Trophoblast cell (in vitro differentiated cells and primary cell): Measurements from ENCODE around the gene COLEC11.

Source experiments
- DNase-seq, 2 donors: peaks; one replicate each; pipeline ENCODE4 v3.0.0-alpha.2; 2016
- H2AFZ ChIP-seq: 2 replicates; pipeline ENCODE4 v1.6.1; 2013; ENCODE audit warnings: low read length, moderate library complexity, mild to moderate bottlenecking; ENCODE audit not compliant: insufficient read depth, poor library complexity
- H2AK5ac ChIP-seq: 2 replicates; pipeline ENCODE4 v1.6.1; 2013; ENCODE audit warnings: mild to moderate bottlenecking, low read length
- H2BK120ac ChIP-seq: 2 replicates; pipeline ENCODE4 v1.6.1; 2013; ENCODE audit warnings: low read length, mild to moderate bottlenecking, moderate library complexity; ENCODE audit not compliant: insufficient read depth, poor library complexity
- H2BK12ac ChIP-seq: 2 replicates; pipeline ENCODE4 v1.6.1; 2013; ENCODE audit warnings: mild to moderate bottlenecking, low read length, moderate library complexity
- H2BK5ac ChIP-seq: 2 replicates; pipeline ENCODE4 v1.6.1; 2013; ENCODE audit warnings: low read length, low read depth, moderate library complexity, mild to moderate bottlenecking; ENCODE audit not compliant: poor library complexity
- H3K14ac ChIP-seq: 2 replicates; pipeline ENCODE4 v1.6.1; 2013; ENCODE audit warnings: mild to moderate bottlenecking, low read length
- H3K18ac ChIP-seq: 2 replicates; pipeline ENCODE4 v1.6.1; 2013; ENCODE audit warnings: mild to moderate bottlenecking, low read length
- H3K23ac ChIP-seq: 2 replicates; pipeline ENCODE4 v1.6.1; 2013; ENCODE audit warnings: low read length
- H3K27ac ChIP-seq: 2 replicates; pipeline ENCODE4 v1.5.1; 2013; ENCODE audit warnings: low read depth, mild to moderate bottlenecking, inconsistent platforms, low read length, moderate library complexity
- H3K27me3 ChIP-seq: 2 replicates; pipeline ENCODE4 v1.6.1; 2013; ENCODE audit warnings: inconsistent platforms, mild to moderate bottlenecking, low read length, moderate library complexity; ENCODE audit not compliant: insufficient read depth
- H3K36me3 ChIP-seq, 2 experiments: 1 replicate in 1 of 2; 2 replicates in 1 of 2; pipeline ENCODE4 v1.6.1; 2013; ENCODE audit warnings: low read length in 2 of 2, mild to moderate bottlenecking in 2 of 2, moderate library complexity in 1 of 2; ENCODE audit not compliant: insufficient read depth in 2 of 2, control insufficient read depth in 1 of 2
- H3K4ac ChIP-seq: 2 replicates; pipeline ENCODE4 v1.6.1; 2013; ENCODE audit warnings: low read depth, mild to moderate bottlenecking, low read length, moderate library complexity
- H3K4me1 ChIP-seq, 2 experiments: 1 replicate in 1 of 2; 2 replicates in 1 of 2; pipeline ENCODE4 v1.6.1; 2013; ENCODE audit warnings: low read length in 2 of 2, mild to moderate bottlenecking in 2 of 2, moderate library complexity in 1 of 2; ENCODE audit not compliant: insufficient read depth in 2 of 2, control insufficient read depth in 1 of 2
- H3K4me2 ChIP-seq: 2 replicates; pipeline ENCODE4 v1.6.1; 2013; ENCODE audit warnings: inconsistent platforms, mild to moderate bottlenecking, low read length, moderate library complexity
- H3K4me3 ChIP-seq: 2 replicates; pipeline ENCODE4 v1.5.1; 2013; ENCODE audit warnings: mild to moderate bottlenecking, low read depth, low read length, inconsistent platforms
- H3K79me1 ChIP-seq: one replicate; pipeline ENCODE4 v1.6.1; 2013; ENCODE audit warnings: low read length
- H3K79me2 ChIP-seq: 2 replicates; pipeline ENCODE4 v1.6.1; 2013; ENCODE audit warnings: low read length, mild to moderate bottlenecking; ENCODE audit not compliant: control insufficient read depth, insufficient read depth, poor library complexity
- H3K9ac ChIP-seq: 2 replicates; pipeline ENCODE4 v1.6.1; 2013; ENCODE audit warnings: mild to moderate bottlenecking, low read length
- H3K9me3 ChIP-seq: 2 replicates; pipeline ENCODE4 v1.6.1; 2013; ENCODE audit warnings: low read depth, mild to moderate bottlenecking, control low read depth, inconsistent platforms, low read length; ENCODE audit not compliant: insufficient read depth
- H4K12ac ChIP-seq: 2 replicates; pipeline ENCODE4 v1.6.1; 2013; ENCODE audit warnings: low read depth, mild to moderate bottlenecking, low read length, moderate library complexity
- H4K8ac ChIP-seq: 2 replicates; pipeline ENCODE4 v1.6.1; 2013; ENCODE audit warnings: low read depth, mild to moderate bottlenecking, low read length, moderate library complexity
- H4K91ac ChIP-seq: one replicate; pipeline ENCODE4 v1.6.1; 2013; ENCODE audit warnings: low read depth, mild to moderate bottlenecking, low read length, moderate library complexity
- WGBS: extraction: QIAGEN DNeasy Blood & Tissue Kit; methylation state at CpG from one replicate; pipeline ENCODE4 v1.1.7; 2013; ENCODE audit warnings: missing lambda C conversion rate; ENCODE audit not compliant: insufficient read length, insufficient coverage; ENCODE audit errors: extremely low coverage; 5-methylcytosine and 5-hydroxymethylcytosine counted together

COLEC11 gene

DNA sequence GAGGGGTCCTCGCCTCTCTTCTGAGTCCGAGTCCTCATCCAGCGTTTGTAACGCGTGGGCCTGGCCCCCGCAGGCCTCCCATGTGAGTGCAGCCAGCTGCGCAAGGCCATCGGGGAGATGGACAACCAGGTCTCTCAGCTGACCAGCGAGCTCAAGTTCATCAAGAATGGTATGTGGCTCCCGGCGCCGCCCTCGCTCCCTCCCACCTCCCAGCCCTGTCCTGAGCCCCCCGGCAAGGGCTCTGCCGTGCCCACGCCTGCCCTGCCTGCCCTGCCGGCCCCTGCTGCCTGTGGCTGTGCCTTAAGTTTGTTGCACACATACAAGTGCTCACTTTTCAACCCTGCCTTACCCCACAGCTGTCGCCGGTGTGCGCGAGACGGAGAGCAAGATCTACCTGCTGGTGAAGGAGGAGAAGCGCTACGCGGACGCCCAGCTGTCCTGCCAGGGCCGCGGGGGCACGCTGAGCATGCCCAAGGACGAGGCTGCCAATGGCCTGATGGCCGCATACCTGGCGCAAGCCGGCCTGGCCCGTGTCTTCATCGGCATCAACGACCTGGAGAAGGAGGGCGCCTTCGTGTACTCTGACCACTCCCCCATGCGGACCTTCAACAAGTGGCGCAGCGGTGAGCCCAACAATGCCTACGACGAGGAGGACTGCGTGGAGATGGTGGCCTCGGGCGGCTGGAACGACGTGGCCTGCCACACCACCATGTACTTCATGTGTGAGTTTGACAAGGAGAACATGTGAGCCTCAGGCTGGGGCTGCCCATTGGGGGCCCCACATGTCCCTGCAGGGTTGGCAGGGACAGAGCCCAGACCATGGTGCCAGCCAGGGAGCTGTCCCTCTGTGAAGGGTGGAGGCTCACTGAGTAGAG, 48.7 kb downstream of the COLEC11 start:
- H3K9me3 ChIP-seq: no peaks in the 10 kb centered on the region
- no peak overlapping the region for H3K23ac ChIP-seq
- H3K79me2 ChIP-seq: no peaks in the 10 kb centered on the region
- no peak overlapping the region for H2BK5ac ChIP-seq
- H3K27me3 ChIP-seq: no peaks in the 10 kb centered on the region
- no peak overlapping the region for H3K4me2 ChIP-seq
- DNase-seq: no peak
- H3K9ac ChIP-seq: no peak overlapping the region
- H2BK12ac ChIP-seq: no peak overlapping the region
- H3K36me3 ChIP-seq: no peaks in the 10 kb centered on the region
- no peak overlapping the region for H2BK120ac ChIP-seq
- H3K79me1 ChIP-seq: no peaks in the 10 kb centered on the region
- H2AK5ac ChIP-seq: no peak overlapping the region
- no peak overlapping the region for H3K18ac ChIP-seq
- H3K4me3 ChIP-seq: no peak overlapping the region
- H4K8ac ChIP-seq: no peak overlapping the region
- no CpG with 5 or more reads among the region's 48 CpGs for WGBS
- H4K91ac ChIP-seq: no peak overlapping the region
- no peak overlapping the region for H3K14ac ChIP-seq
- no peak overlapping the region for H2AFZ ChIP-seq
- H3K4ac ChIP-seq: no peak overlapping the region
- H3K4me1 ChIP-seq: no peaks in the 10 kb centered on the region
- H4K12ac ChIP-seq: no peak overlapping the region
- no peak overlapping the region for H3K27ac ChIP-seq

- no peak for DNase-seq
- Histone ChIP-seq H2AK5ac (no peak overlapping the region), H3K18ac (no peak overlapping the region), H3K27ac (no peak overlapping the region), H3K79me2 (no peaks in the 10 kb centered on the region), H3K23ac (no peak overlapping the region), H3K9ac (no peak overlapping the region), H3K36me3 (no peaks in the 10 kb centered on the region), H3K4me3 (no peak overlapping the region), H3K4me2 (no peak overlapping the region), H3K9me3 (no peaks in the 10 kb centered on the region), H2AFZ (no peak overlapping the region), H4K8ac (no peak overlapping the region), H3K79me1 (no peaks in the 10 kb centered on the region), H2BK12ac (no peak overlapping the region), H2BK5ac (no peak overlapping the region), H4K91ac (no peak overlapping the region), H3K14ac (no peak overlapping the region), H3K4ac (no peak overlapping the region), H3K4me1 (no peaks in the 10 kb centered on the region), H2BK120ac (no peak overlapping the region), H3K27me3 (no peaks in the 10 kb centered on the region), H4K12ac (no peak overlapping the region)
These were observed 49.3 kb downstream of the COLEC11 start for GRCh38 chr2:3644246-3644525.

DNA sequence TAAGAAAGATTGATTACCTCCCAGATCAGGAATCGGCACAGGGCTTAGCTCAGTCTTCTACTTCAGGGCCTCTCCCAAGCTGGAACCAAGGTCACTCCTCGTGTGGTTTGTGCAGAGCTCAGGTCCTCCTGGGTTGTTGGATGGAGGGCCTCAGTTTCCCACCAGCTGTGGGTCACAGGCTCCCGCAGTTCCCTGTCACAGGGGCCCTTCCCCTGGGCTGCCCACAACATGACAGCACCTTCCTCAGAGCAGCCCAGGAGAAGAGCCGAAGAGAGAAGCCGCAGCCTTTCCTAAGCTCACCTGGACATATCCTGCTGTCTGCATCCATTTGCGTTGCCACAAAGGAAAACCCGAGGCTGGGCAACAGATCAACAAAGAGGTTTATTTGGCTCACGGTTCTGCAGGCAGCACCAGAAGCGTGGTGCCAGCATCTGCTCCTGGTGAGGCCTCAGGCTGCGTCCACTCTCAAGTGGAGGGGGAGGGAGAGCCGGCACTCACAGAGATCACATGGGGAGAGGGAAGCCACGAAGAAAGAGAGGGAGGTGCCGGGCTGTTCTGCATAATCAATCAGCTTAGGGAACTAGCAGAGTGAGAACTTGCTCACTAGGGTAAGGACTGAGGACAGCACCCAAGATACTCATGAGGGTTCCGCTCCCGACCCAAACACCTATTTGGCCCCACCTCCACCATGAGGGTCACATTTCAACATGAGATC, 50.1 kb downstream of the COLEC11 start:
- Histone ChIP-seq H4K8ac (no peak overlapping the region), H3K23ac (no peak overlapping the region), H3K14ac (no peak overlapping the region), H3K27me3 (no peaks in the 10 kb centered on the region), H3K9me3 (no peaks in the 10 kb centered on the region), H2BK12ac (no peak overlapping the region), H3K4ac (no peak overlapping the region), H4K12ac (no peak overlapping the region), H3K4me1 (no peaks in the 10 kb centered on the region), H3K4me3 (no peak overlapping the region), H2BK5ac (no peak overlapping the region), H3K79me2 (no peaks in the 10 kb centered on the region), H4K91ac (no peak overlapping the region), H3K9ac (no peak overlapping the region), H3K27ac (no peak overlapping the region), H2AFZ (no peak overlapping the region), H2AK5ac (no peak overlapping the region), H2BK120ac (no peak overlapping the region), H3K79me1 (no peaks in the 10 kb centered on the region), H3K4me2 (no peak overlapping the region), H3K36me3 (no peaks in the 10 kb centered on the region), H3K18ac (no peak overlapping the region)
- DNase-seq: no peak
- no CpG with 5 or more reads among the region's 15 CpGs for WGBS

- Histone ChIP-seq H3K36me3 (no peaks in the 10 kb centered on the region), H3K79me1 (no peaks in the 10 kb centered on the region), H2BK5ac (no peak overlapping the region), H3K14ac (no peak overlapping the region), H2AK5ac (no peak overlapping the region), H4K12ac (no peak overlapping the region), H2BK12ac (no peak overlapping the region), H3K4me3 (no peak overlapping the region), H4K8ac (no peak overlapping the region), H2AFZ (no peak overlapping the region), H3K4me2 (no peak overlapping the region), H4K91ac (no peak overlapping the region), H3K27ac (no peak overlapping the region), H3K23ac (no peak overlapping the region), H3K18ac (no peak overlapping the region), H3K9me3 (no peaks in the 10 kb centered on the region), H3K27me3 (no peaks in the 10 kb centered on the region), H2BK120ac (no peak overlapping the region), H3K79me2 (no peaks in the 10 kb centered on the region), H3K4me1 (no peaks in the 10 kb centered on the region), H3K4ac (no peak overlapping the region), H3K9ac (no peak overlapping the region)
- no peak for DNase-seq
- no CpG with 5 or more reads among the region's 10 CpGs for WGBS
These were observed 51.0 kb downstream of the COLEC11 start for GRCh38 chr2:3645745-3646389.
